GM23338 (cell line): Measurements from ENCODE around the gene SLC13A3. TPM values are rescaled to one million over a fixed set of nuclear protein-coding genes. Genes with fewer than 3 reads are reported as not detected.

ENCODE experiments used
- ATAC-seq: fragments of 200-7000 bp; cut with Tn5 transposase; 3 replicates; pipeline ENCODE4 v1.9.1; 2020
- DNase-seq: peaks from one replicate; pipeline ENCODE4 v3.0.0-alpha.2; 2015; ENCODE audit warnings: low spot score
- H2AFZ ChIP-seq: fragments of 200-600 bp; sonication (generic); 2 replicates; pipeline ENCODE4 v1.8.0; 2016; ENCODE audit warnings: antibody characterized with exemption, mild to moderate bottlenecking, moderate library complexity
- H3F3A ChIP-seq: fragments of 200-600 bp; sonication (generic); replicated peaks from 2 replicates; pipeline ENCODE4 v1.8.0; 2017; ENCODE audit warnings: antibody characterized with exemption, mixed run types, low read depth
- H3K27ac ChIP-seq: fragments of 200-600 bp; sonication (generic); 2 replicates; pipeline ENCODE4 v1.6.1; 2016; ENCODE audit warnings: low read depth
- H3K27me3 ChIP-seq: fragments of 200-600 bp; sonication (generic); 2 replicates; pipeline ENCODE4 v1.8.0; 2016; ENCODE audit warnings: mild to moderate bottlenecking, mixed run types, moderate library complexity; ENCODE audit not compliant: insufficient read depth
- H3K36me3 ChIP-seq: fragments of 200-600 bp; sonication (generic); 2 replicates; pipeline ENCODE4 v1.8.0; 2016; ENCODE audit warnings: mild to moderate bottlenecking; ENCODE audit not compliant: insufficient read depth
- H3K4me1 ChIP-seq: fragments of 200-600 bp; sonication (generic); 2 replicates; pipeline ENCODE4 v1.8.0; 2016; ENCODE audit warnings: mild to moderate bottlenecking, moderate library complexity; ENCODE audit not compliant: insufficient read depth
- H3K4me2 ChIP-seq: fragments of 200-600 bp; sonication (generic); 2 replicates; pipeline ENCODE4 v1.7.1; 2017; ENCODE audit warnings: mixed run types
- H3K4me3 ChIP-seq: fragments of 200-600 bp; sonication (generic); 2 replicates; pipeline ENCODE4 v1.6.1; 2016; ENCODE audit warnings: mixed run types
- H3K79me2 ChIP-seq: fragments of 200-600 bp; sonication (generic); replicated peaks from 2 replicates; pipeline ENCODE4 v1.8.0; 2017; ENCODE audit warnings: mild to moderate bottlenecking; ENCODE audit not compliant: insufficient read depth
- H3K9me2 ChIP-seq: fragments of 200-600 bp; sonication (generic); 2 replicates; pipeline ENCODE4 v1.8.0; 2017; ENCODE audit not compliant: insufficient read depth
- H4K20me1 ChIP-seq: fragments of 200-600 bp; sonication (generic); replicated peaks from 2 replicates; pipeline ENCODE4 v1.8.0; 2017; ENCODE audit warnings: mild to moderate bottlenecking; ENCODE audit not compliant: insufficient read depth
- H3K27ac Mint-ChIP-seq: 2 replicates; pipeline ENCODE4 v1.8.0; 2020; ENCODE audit warnings: inconsistent platforms, mild to moderate bottlenecking, moderate library complexity, mixed read lengths
- H3K27me3 Mint-ChIP-seq: 3 replicates; pipeline ENCODE4 v1.8.0; 2022; ENCODE audit warnings: low read depth, mild to moderate bottlenecking, moderate library complexity, mixed read lengths, inconsistent platforms; ENCODE audit not compliant: insufficient read depth, poor library complexity
- H3K36me3 Mint-ChIP-seq: 3 replicates; pipeline ENCODE4 v1.8.0; 2021; ENCODE audit warnings: low read depth, mild to moderate bottlenecking, inconsistent platforms, moderate library complexity, mixed read lengths
- H3K4me1 Mint-ChIP-seq: 3 replicates; pipeline ENCODE4 v1.8.0; 2020; ENCODE audit warnings: mild to moderate bottlenecking, inconsistent platforms, mixed read lengths
- H3K4me3 Mint-ChIP-seq: 3 replicates; pipeline ENCODE4 v1.8.0; 2021; ENCODE audit warnings: moderate library complexity, mild to moderate bottlenecking, inconsistent platforms, mixed read lengths
- H3K9me3 Mint-ChIP-seq: 3 replicates; pipeline ENCODE4 v1.8.0; 2020; ENCODE audit warnings: moderate library complexity, mild to moderate bottlenecking, inconsistent platforms, mixed read lengths
- CREB1 ChIP-seq: fragments of 250-450 bp; sonication (Bioruptor Pico); IDR thresholded peaks from 2 replicates; pipeline ENCODE4 v1.5.0; 2020; ENCODE audit warnings: low read depth, mild to moderate bottlenecking, moderate library complexity
- CTCF ChIP-seq, 2 experiments: fragments of 200-600 bp in 1 of 2; sonication (generic) in 1 of 2; conservative IDR thresholded peaks; 2 replicates each; pipeline versions ENCODE4 v1.5.1 to v1.6.1; 2016 to 2017; ENCODE audit warnings: antibody characterized with exemption in 2 of 2, low read depth in 2 of 2, mild to moderate bottlenecking in 2 of 2, moderate library complexity in 1 of 2
- EZH2 ChIP-seq: fragments of 200-600 bp; sonication (generic); IDR thresholded peaks from one replicate; pipeline ENCODE4 v1.8.0; 2017; ENCODE audit warnings: antibody characterized with exemption, mild to moderate bottlenecking, low read depth; ENCODE audit not compliant: unreplicated experiment
- EZH2phosphoT487 ChIP-seq: fragments of 200-600 bp; sonication (generic); IDR thresholded peaks from one replicate; pipeline ENCODE4 v1.8.1; 2018; ENCODE audit warnings: antibody characterized with exemption; ENCODE audit not compliant: unreplicated experiment
- JUNB ChIP-seq: IDR thresholded peaks from one replicate; pipeline ENCODE4 v1.6.1; 2016; ENCODE audit warnings: antibody characterized with exemption; ENCODE audit not compliant: unreplicated experiment
- NANOG ChIP-seq: IDR thresholded peaks from 2 replicates; pipeline ENCODE4 v1.6.1; 2016; ENCODE audit warnings: antibody characterized with exemption, borderline replicate concordance
- POLR2AphosphoS5 ChIP-seq: IDR thresholded peaks from 2 replicates; pipeline ENCODE4 v1.6.1; 2016; ENCODE audit warnings: antibody characterized with exemption, low read depth
- ZNF114 ChIP-seq: fragments of 250-450 bp; sonication (Bioruptor Pico); IDR thresholded peaks from 2 replicates; pipeline ENCODE4 v1.5.0; 2020; ENCODE audit warnings: mild to moderate bottlenecking, moderate library complexity
- ZNF331 ChIP-seq: fragments of 250-450 bp; sonication (Bioruptor Pico); IDR thresholded peaks from 2 replicates; pipeline ENCODE4 v1.5.0; 2020; ENCODE audit warnings: low read depth, mild to moderate bottlenecking, moderate library complexity
- polyA plus RNA-seq: library from polyadenylated mRNA; unstranded; fragments of >200 nt; fragmentation: Nextera tagmentation; extraction: Ambion mirVana; gene quantifications from 2 replicates; pipeline ENCODE4 v1.2.1, GENCODE V29; 2016
- total RNA-seq: library from RNA; depleted of rRNA; stranded (reverse); fragments of >200 nt; shearing (Covaris generic); gene quantifications from 2 replicates; pipeline ENCODE4 v1.2.3, GENCODE V29; 2014
- TF ChIP-seq, protein P1 (sequence below): IDR thresholded peaks from one replicate; pipeline ENCODE4 v1.6.1; 2018; ENCODE audit warnings: antibody characterized with exemption; ENCODE audit not compliant: unreplicated experiment
- TF ChIP-seq, protein P2 (sequence below): IDR thresholded peaks from 2 replicates; pipeline ENCODE4 v1.6.1; 2016; ENCODE audit warnings: antibody characterized with exemption

SLC13A3 gene
- total and polyA plus RNA-seq, 2 experiments from 2014 or later: 8.6 to 9.1 TPM

DNA sequence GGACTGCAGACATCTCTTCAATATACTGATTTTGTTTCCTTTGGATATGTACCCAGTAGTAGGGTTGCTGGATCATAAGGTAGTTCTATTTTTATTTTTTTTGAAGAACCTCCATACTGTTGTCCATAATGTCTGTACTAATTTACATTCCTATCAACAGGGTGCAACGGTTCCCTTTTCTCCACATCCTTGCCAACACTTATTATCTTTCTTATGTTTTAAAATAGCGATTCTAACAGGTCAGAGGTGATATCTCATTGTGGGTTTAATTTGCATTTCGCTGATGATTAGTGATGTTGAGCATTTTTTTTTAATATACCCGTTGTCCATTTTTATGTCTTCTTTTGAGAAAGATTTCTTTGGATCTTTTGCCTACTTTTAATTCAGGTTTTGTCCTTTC lies 39.9 kb upstream of the SLC13A3 start:
- no peaks in the 10 kb centered on the region for H4K20me1 ChIP-seq
- no peaks in the 10 kb centered on the region for H3K27me3 ChIP-seq
- 0 out of 2 replicates have a peak, but pooled peaks cover 1% of the 10 kb centered on the region for H3K36me3 ChIP-seq
- no peak overlapping the region for H3K4me2 ChIP-seq
- H3K27ac Mint-ChIP-seq: no peak overlapping the region
- peaks cover 7% of the 10 kb centered on the region for H3K27me3 Mint-ChIP-seq
- no peak for ATAC-seq
- H3K4me1 ChIP-seq: peaks cover 14% of the 10 kb centered on the region; the same call in 1 of the 2 replicates
- TF ChIP-seq EZH2: no peak
- TF ChIP-seq, protein P1, sequence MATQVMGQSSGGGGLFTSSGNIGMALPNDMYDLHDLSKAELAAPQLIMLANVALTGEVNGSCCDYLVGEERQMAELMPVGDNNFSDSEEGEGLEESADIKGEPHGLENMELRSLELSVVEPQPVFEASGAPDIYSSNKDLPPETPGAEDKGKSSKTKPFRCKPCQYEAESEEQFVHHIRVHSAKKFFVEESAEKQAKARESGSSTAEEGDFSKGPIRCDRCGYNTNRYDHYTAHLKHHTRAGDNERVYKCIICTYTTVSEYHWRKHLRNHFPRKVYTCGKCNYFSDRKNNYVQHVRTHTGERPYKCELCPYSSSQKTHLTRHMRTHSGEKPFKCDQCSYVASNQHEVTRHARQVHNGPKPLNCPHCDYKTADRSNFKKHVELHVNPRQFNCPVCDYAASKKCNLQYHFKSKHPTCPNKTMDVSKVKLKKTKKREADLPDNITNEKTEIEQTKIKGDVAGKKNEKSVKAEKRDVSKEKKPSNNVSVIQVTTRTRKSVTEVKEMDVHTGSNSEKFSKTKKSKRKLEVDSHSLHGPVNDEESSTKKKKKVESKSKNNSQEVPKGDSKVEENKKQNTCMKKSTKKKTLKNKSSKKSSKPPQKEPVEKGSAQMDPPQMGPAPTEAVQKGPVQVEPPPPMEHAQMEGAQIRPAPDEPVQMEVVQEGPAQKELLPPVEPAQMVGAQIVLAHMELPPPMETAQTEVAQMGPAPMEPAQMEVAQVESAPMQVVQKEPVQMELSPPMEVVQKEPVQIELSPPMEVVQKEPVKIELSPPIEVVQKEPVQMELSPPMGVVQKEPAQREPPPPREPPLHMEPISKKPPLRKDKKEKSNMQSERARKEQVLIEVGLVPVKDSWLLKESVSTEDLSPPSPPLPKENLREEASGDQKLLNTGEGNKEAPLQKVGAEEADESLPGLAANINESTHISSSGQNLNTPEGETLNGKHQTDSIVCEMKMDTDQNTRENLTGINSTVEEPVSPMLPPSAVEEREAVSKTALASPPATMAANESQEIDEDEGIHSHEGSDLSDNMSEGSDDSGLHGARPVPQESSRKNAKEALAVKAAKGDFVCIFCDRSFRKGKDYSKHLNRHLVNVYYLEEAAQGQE: no peak
- no peak for TF ChIP-seq CREB1 (CRISPR knock-in tag)
- no peak for TF ChIP-seq ZNF331
- TF ChIP-seq EZH2phosphoT487: no peak
- TF ChIP-seq CTCF (conservative IDR thresholded peaks at IDR 0.05; ENCODE audit: low read depth in 2 of 2): no peak
- TF ChIP-seq JUNB: no peak
- no peak for TF ChIP-seq ZNF114
- TF ChIP-seq POLR2AphosphoS5: no peak
- TF ChIP-seq NANOG: no peak
- TF ChIP-seq, protein P2, sequence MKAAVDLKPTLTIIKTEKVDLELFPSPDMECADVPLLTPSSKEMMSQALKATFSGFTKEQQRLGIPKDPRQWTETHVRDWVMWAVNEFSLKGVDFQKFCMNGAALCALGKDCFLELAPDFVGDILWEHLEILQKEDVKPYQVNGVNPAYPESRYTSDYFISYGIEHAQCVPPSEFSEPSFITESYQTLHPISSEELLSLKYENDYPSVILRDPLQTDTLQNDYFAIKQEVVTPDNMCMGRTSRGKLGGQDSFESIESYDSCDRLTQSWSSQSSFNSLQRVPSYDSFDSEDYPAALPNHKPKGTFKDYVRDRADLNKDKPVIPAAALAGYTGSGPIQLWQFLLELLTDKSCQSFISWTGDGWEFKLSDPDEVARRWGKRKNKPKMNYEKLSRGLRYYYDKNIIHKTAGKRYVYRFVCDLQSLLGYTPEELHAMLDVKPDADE: no peak
- DNase-seq: no peak
- peaks cover 16% of the 10 kb centered on the region for H3K4me1 Mint-ChIP-seq
- peaks cover 9% of the 10 kb centered on the region for H3K36me3 Mint-ChIP-seq
- no peak overlapping the region for H3K4me3 Mint-ChIP-seq
- no peak overlapping the region for H3K4me3 ChIP-seq
- no peaks in the 10 kb centered on the region for H3K9me2 ChIP-seq
- H3K9me3 Mint-ChIP-seq: no peaks in the 10 kb centered on the region
- H3K79me2 ChIP-seq: peaks cover 26% of the 10 kb centered on the region
- H3F3A ChIP-seq: no peaks in the 10 kb centered on the region
- no peak overlapping the region for H3K27ac ChIP-seq
- no peak overlapping the region for H2AFZ ChIP-seq
